Panc1 (cell line): Measurements from ENCODE around the gene GEMIN7. TPM values are rescaled to one million over a fixed set of nuclear protein-coding genes. Genes with fewer than 3 reads are reported as not detected.

Experiments used
- ATAC-seq: fragments of 200-7000 bp; cut with Tn5 transposase; 2 replicates; pipeline ENCODE4 v1.9.1; 2020; ENCODE audit warnings: mild to moderate bottlenecking, moderate library complexity
- BruUV-seq: library from RNA; stranded (reverse); fragments of 400-500 nt; replicated peaks from 2 replicates; lab custom pipeline; 2021; lab: Mats Ljungman, UMichigan
- CTCF ChIA-PET: fragments of 300-600 bp; sonication (Branson Sonifier 250); formaldehyde crosslinking; loops from one replicate; lab custom pipeline; 2022; ENCODE audit warnings: antibody characterized with exemption; lab: Charles Lee
- POLR2A ChIA-PET: fragments of 300-600 bp; sonication (Branson Sonifier 250); formaldehyde crosslinking; loops from one replicate; lab custom pipeline; 2022; ENCODE audit warnings: antibody characterized with exemption; lab: Charles Lee
- DNase-seq: peaks from one replicate; pipeline ENCODE4 v3.0.0-alpha.2; 2010; ENCODE audit warnings: low read depth, low spot score
- H3K27ac ChIP-seq: 2 replicates; pipeline ENCODE4 v1.5.1; 2011; ENCODE audit warnings: mild to moderate bottlenecking, low read length, inconsistent platforms
- H3K27me3 ChIP-seq: fragments of 200-500 bp; sonication (Bioruptor generic); 2 replicates; pipeline ENCODE4 v1.6.0; 2014; ENCODE audit warnings: low read length, inconsistent platforms; ENCODE audit not compliant: control insufficient read depth, insufficient read depth
- H3K36me3 ChIP-seq: fragments of 200-500 bp; sonication (Bioruptor generic); 2 replicates; pipeline ENCODE4 v1.5.1; 2014; ENCODE audit warnings: inconsistent platforms, mild to moderate bottlenecking, low read length, moderate library complexity; ENCODE audit not compliant: control insufficient read depth, insufficient read depth
- H3K4me1 ChIP-seq: 2 replicates; pipeline ENCODE4 v1.5.1; 2011; ENCODE audit warnings: inconsistent platforms, mild to moderate bottlenecking, low read length, moderate library complexity; ENCODE audit not compliant: control insufficient read depth, insufficient read depth
- H3K4me3 ChIP-seq, 2 experiments: 2 replicates each; pipeline ENCODE4 v1.5.1; 2011 to 2012; ENCODE audit warnings: low read depth in 2 of 2, low read length in 2 of 2, mild to moderate bottlenecking in 2 of 2, inconsistent platforms in 1 of 2, moderate library complexity in 1 of 2
- H3K9me3 ChIP-seq: fragments of 200-500 bp; sonication (Bioruptor generic); 2 replicates; pipeline ENCODE4 v1.5.1; 2014; ENCODE audit warnings: low read depth, mild to moderate bottlenecking, inconsistent platforms, low read length, moderate library complexity; ENCODE audit not compliant: control insufficient read depth, insufficient read depth
- POLR2AphosphoS5 ChIP-seq: IDR thresholded peaks from 2 replicates; pipeline ENCODE4 v1.6.1; 2012; ENCODE audit warnings: mild to moderate bottlenecking, low read depth, low read length, moderate library complexity
- REST ChIP-seq, 2 experiments: IDR thresholded peaks; 2 replicates each; pipeline ENCODE4 v1.6.1; 2011 to 2012; ENCODE audit warnings: low read depth in 2 of 2, control low read depth in 1 of 2, low read length in 1 of 2, mild to moderate bottlenecking in 1 of 2, moderate library complexity in 1 of 2; ENCODE audit not compliant: insufficient read depth in 1 of 2
- SIN3A ChIP-seq: IDR thresholded peaks from 2 replicates; pipeline ENCODE4 v1.6.1; 2012; ENCODE audit warnings: low read depth, mild to moderate bottlenecking, low read length, moderate library complexity, borderline replicate concordance; ENCODE audit not compliant: insufficient read depth
- TCF7L2 ChIP-seq: IDR thresholded peaks from 2 replicates; pipeline ENCODE4 v1.6.1; 2011; ENCODE audit warnings: mild to moderate bottlenecking, low read depth, low read length, inconsistent platforms
- in situ Hi-C: cut with HindIII; loops from 2 replicates; pipeline ENCODE4 v1.10.0; 2016; ENCODE audit warnings: low sequenced_read_pairs, low pct_unique_long_range_greater_than_20kb
- intact Hi-C: fragments of 100-400 bp; cut with micrococcal nuclease; formaldehyde crosslinking; loops from one replicate; pipeline ENCODE4 v1.10.0; 2022; ENCODE audit not compliant: unreplicated experiment
- total RNA-seq: library from RNA; stranded (reverse); gene quantifications from one replicate; pipeline ENCODE4 v1.2.1, GENCODE V29; 2021; ENCODE audit not compliant: unreplicated experiment
- TF ChIP-seq, protein P1 (sequence below): fragments of 450-650 bp; IDR thresholded peaks from 2 replicates; pipeline ENCODE4 v1.5.1; 2017; ENCODE audit warnings: mild to moderate bottlenecking

Gene GEMIN7
- total RNA-seq, 1 experiment from 2014 or later, result 29.5 TPM

- peaks cover 6% of the 10 kb centered on the region; the same call in 1 of the 2 replicates for H3K36me3 ChIP-seq
- H3K27me3 ChIP-seq, result no peaks in the 10 kb centered on the region
- ATAC-seq (no peak), DNase-seq (no peak)
- intact Hi-C loops (no loop called here), in situ Hi-C loops (no loop called here)
- TF ChIP-seq, protein P1, sequence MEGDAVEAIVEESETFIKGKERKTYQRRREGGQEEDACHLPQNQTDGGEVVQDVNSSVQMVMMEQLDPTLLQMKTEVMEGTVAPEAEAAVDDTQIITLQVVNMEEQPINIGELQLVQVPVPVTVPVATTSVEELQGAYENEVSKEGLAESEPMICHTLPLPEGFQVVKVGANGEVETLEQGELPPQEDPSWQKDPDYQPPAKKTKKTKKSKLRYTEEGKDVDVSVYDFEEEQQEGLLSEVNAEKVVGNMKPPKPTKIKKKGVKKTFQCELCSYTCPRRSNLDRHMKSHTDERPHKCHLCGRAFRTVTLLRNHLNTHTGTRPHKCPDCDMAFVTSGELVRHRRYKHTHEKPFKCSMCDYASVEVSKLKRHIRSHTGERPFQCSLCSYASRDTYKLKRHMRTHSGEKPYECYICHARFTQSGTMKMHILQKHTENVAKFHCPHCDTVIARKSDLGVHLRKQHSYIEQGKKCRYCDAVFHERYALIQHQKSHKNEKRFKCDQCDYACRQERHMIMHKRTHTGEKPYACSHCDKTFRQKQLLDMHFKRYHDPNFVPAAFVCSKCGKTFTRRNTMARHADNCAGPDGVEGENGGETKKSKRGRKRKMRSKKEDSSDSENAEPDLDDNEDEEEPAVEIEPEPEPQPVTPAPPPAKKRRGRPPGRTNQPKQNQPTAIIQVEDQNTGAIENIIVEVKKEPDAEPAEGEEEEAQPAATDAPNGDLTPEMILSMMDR, result no peak
- no peak for TF ChIP-seq TCF7L2
- no peak for TF ChIP-seq SIN3A
- TF ChIP-seq POLR2AphosphoS5, result no peak
- no peak for TF ChIP-seq REST (IDR thresholded peaks at IDR 0.05; ENCODE audit: insufficient read depth in 1 of 2, low read depth in 2 of 2, low read length in 1 of 2)
- CTCF ChIA-PET, result no interaction called here
- H3K4me3 ChIP-seq, result peak overlapping the region; percentile 90 to 92
- POLR2A ChIA-PET, result no interaction called here
- BruUV-seq, result no TSS peak
- peak overlapping the region; percentile 94 for H3K27ac ChIP-seq
- H3K4me1 ChIP-seq, result peaks cover 38% of the 10 kb centered on the region
- H3K9me3 ChIP-seq, result no peaks in the 10 kb centered on the region
Measured at GRCh38 chr19:45094137-45094536, 15.1 kb downstream of the GEMIN7 start.

DNA sequence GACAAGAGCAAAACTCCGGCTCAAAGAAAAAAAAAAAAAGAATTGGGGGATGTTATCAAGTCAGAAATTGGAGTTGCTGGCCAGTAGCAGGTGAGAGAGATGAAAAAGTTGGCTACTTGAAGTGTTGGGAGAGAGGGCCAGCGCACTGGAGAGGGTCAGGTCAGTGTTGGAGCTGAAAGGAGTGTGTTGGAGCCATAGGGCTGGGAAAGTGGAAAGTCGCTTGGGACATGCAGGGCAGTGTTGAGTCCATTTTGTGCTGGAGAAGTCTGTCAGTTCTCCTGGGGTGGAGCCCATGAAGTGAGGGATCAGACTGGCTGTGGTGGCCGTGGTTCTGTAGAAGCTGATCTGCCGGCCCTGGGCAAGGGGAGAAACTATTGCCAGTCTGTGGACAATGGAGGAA lies 15.6 kb downstream of the GEMIN7 start:
- CTCF ChIA-PET, result no interaction called here
- BruUV-seq, result no TSS peak
- ATAC-seq (no peak), DNase-seq (no peak)
- H3K27me3 ChIP-seq, result no peaks in the 10 kb centered on the region
- peaks cover 44% of the 10 kb centered on the region for H3K4me1 ChIP-seq
- no peak overlapping the region for H3K27ac ChIP-seq
- peak overlapping the region; percentile 90 to 92; a peak in 3 of 4 replicates for H3K4me3 ChIP-seq
- H3K36me3 ChIP-seq, result peaks cover 6% of the 10 kb centered on the region; the same call in 1 of the 2 replicates
- TF ChIP-seq, protein P1, result no peak
- TF ChIP-seq SIN3A (no peak), TCF7L2 (no peak), REST (IDR thresholded peaks at IDR 0.05; ENCODE audit: insufficient read depth in 1 of 2, low read depth in 2 of 2, low read length in 1 of 2) (no peak), POLR2AphosphoS5 (no peak)
- POLR2A ChIA-PET, result no interaction called here
- H3K9me3 ChIP-seq, result no peaks in the 10 kb centered on the region
- in situ Hi-C loops (no loop called here), intact Hi-C loops (no loop called here)
